Adipocyte (in vitro differentiated cells): ENCODE measurements around the gene MAML3.

Experiments
- DNase-seq: peaks from one replicate; pipeline ENCODE4 v3.0.0-alpha.2; 2015; ENCODE audit warnings: low read depth
- H3K27me3 ChIP-seq: replicated peaks from 2 replicates; pipeline ENCODE4 v1.7.0; 2013; ENCODE audit warnings: mild to moderate bottlenecking, low read length, moderate library complexity; ENCODE audit not compliant: control insufficient read depth, insufficient read depth
- H3K36me3 ChIP-seq: 2 replicates; pipeline ENCODE4 v1.7.0; 2013; ENCODE audit warnings: low read length, mild to moderate bottlenecking, moderate library complexity; ENCODE audit not compliant: control insufficient read depth, insufficient read depth, severe bottlenecking
- H3K4me1 ChIP-seq: 2 replicates; pipeline ENCODE4 v1.7.0; 2013; ENCODE audit warnings: mild to moderate bottlenecking, low read length, moderate library complexity; ENCODE audit not compliant: control insufficient read depth, insufficient read depth
- H3K4me3 ChIP-seq: 2 replicates; pipeline ENCODE4 v1.7.0; 2013; ENCODE audit warnings: mild to moderate bottlenecking, low read length, moderate library complexity
- H3K9ac ChIP-seq: 2 replicates; pipeline ENCODE4 v1.7.0; 2013; ENCODE audit warnings: mild to moderate bottlenecking, low read length, moderate library complexity
- H3K9me3 ChIP-seq: 2 replicates; pipeline ENCODE4 v1.7.0; 2013; ENCODE audit warnings: mild to moderate bottlenecking, low read length, moderate library complexity; ENCODE audit not compliant: control insufficient read depth

MAML3 gene

GRCh38 chr4:140014284-140014683 lies 139.7 kb downstream of the MAML3 start:
- no peaks in the 10 kb centered on the region for H3K27me3 ChIP-seq
- H3K4me1 ChIP-seq, result peaks cover 13% of the 10 kb centered on the region
- no peak overlapping the region for H3K9ac ChIP-seq
- H3K4me3 ChIP-seq, result no peak overlapping the region
- DNase-seq, result no peak
- H3K36me3 ChIP-seq, result no peaks in the 10 kb centered on the region
- peaks cover 4% of the 10 kb centered on the region for H3K9me3 ChIP-seq

- peaks cover 4% of the 10 kb centered on the region for H3K9me3 ChIP-seq
- no peaks in the 10 kb centered on the region for H3K36me3 ChIP-seq
- no peak overlapping the region for H3K9ac ChIP-seq
- peak; percentile 82 for DNase-seq
- peak overlapping the region; percentile 4 for H3K4me3 ChIP-seq
- peaks cover 13% of the 10 kb centered on the region for H3K4me1 ChIP-seq
- no peaks in the 10 kb centered on the region for H3K27me3 ChIP-seq
Measured at GRCh38 chr4:140012688-140013486, 141.1 kb downstream of the MAML3 start.

GRCh38 chr4:140005699-140006098 lies 148.3 kb downstream of the MAML3 start:
- Histone ChIP-seq H3K27me3 (no peaks in the 10 kb centered on the region), H3K4me3 (no peak overlapping the region), H3K36me3 (no peaks in the 10 kb centered on the region), H3K4me1 (peaks cover 10% of the 10 kb centered on the region), H3K9me3 (no peaks in the 10 kb centered on the region), H3K9ac (no peak overlapping the region)
- no peak for DNase-seq

- Histone ChIP-seq H3K4me1 (peaks cover 10% of the 10 kb centered on the region), H3K4me3 (peak overlapping the region; percentile 80), H3K36me3 (no peaks in the 10 kb centered on the region), H3K9me3 (no peaks in the 10 kb centered on the region), H3K9ac (peak overlapping the region; percentile 69), H3K27me3 (no peaks in the 10 kb centered on the region)
- no peak for DNase-seq
Measured at GRCh38 chr4:140004922-140005627, 148.9 kb downstream of the MAML3 start.

- no peaks in the 10 kb centered on the region for H3K36me3 ChIP-seq
- no peaks in the 10 kb centered on the region for H3K9me3 ChIP-seq
- DNase-seq, result peak; percentile 83
- peaks cover 10% of the 10 kb centered on the region for H3K4me1 ChIP-seq
- H3K9ac ChIP-seq, result peak overlapping the region; percentile 69
- peak overlapping the region; percentile 80 for H3K4me3 ChIP-seq
- no peaks in the 10 kb centered on the region for H3K27me3 ChIP-seq
Measured at GRCh38 chr4:140004549-140004895, 149.5 kb downstream of the MAML3 start.

GRCh38 chr4:140003876-140004548 lies 150.0 kb downstream of the MAML3 start:
- DNase-seq, result no peak
- Histone ChIP-seq H3K9me3 (no peaks in the 10 kb centered on the region), H3K27me3 (no peaks in the 10 kb centered on the region), H3K4me3 (peak overlapping the region; percentile 80), H3K4me1 (peaks cover 10% of the 10 kb centered on the region), H3K36me3 (no peaks in the 10 kb centered on the region), H3K9ac (peak overlapping the region; percentile 69)

- H3K36me3 ChIP-seq, result no peaks in the 10 kb centered on the region
- no peaks in the 10 kb centered on the region for H3K27me3 ChIP-seq
- peaks cover 3% of the 10 kb centered on the region for H3K9me3 ChIP-seq
- no peak overlapping the region for H3K9ac ChIP-seq
- no peak overlapping the region for H3K4me3 ChIP-seq
- DNase-seq, result no peak
- H3K4me1 ChIP-seq, result peaks cover 10% of the 10 kb centered on the region
Measured at GRCh38 chr4:140000232-140000631, 153.8 kb downstream of the MAML3 start.

- H3K9ac ChIP-seq, result no peak overlapping the region
- H3K4me3 ChIP-seq, result no peak overlapping the region
- H3K4me1 ChIP-seq, result peaks cover 16% of the 10 kb centered on the region
- H3K36me3 ChIP-seq, result no peaks in the 10 kb centered on the region
- H3K9me3 ChIP-seq, result no peaks in the 10 kb centered on the region
- DNase-seq, result peak; percentile 88
- H3K27me3 ChIP-seq, result no peaks in the 10 kb centered on the region
Measured at GRCh38 chr4:139988863-139989765, 164.9 kb downstream of the MAML3 start.

- Histone ChIP-seq H3K27me3 (no peaks in the 10 kb centered on the region), H3K4me3 (no peak overlapping the region), H3K9me3 (no peaks in the 10 kb centered on the region), H3K4me1 (peaks cover 16% of the 10 kb centered on the region), H3K9ac (no peak overlapping the region), H3K36me3 (no peaks in the 10 kb centered on the region)
- DNase-seq, result no peak
Measured at GRCh38 chr4:139987502-139987850, 166.5 kb downstream of the MAML3 start.

- DNase-seq, result no peak
- peaks cover 16% of the 10 kb centered on the region for H3K4me1 ChIP-seq
- H3K4me3 ChIP-seq, result no peak overlapping the region
- no peaks in the 10 kb centered on the region for H3K9me3 ChIP-seq
- no peaks in the 10 kb centered on the region for H3K36me3 ChIP-seq
- H3K9ac ChIP-seq, result no peak overlapping the region
- no peaks in the 10 kb centered on the region for H3K27me3 ChIP-seq
Measured at GRCh38 chr4:139986689-139987501, 167.1 kb downstream of the MAML3 start.
